NCI-H748 treated with DMSO at 0.1 percent for 48 hours (cell line): ENCODE measurements around the gene HIC1.

Experiments
- DNase-seq: peaks from one replicate; lab custom pipeline; 2025; lab: John Stamatoyannopoulos, UW

Gene HIC1

GRCh38 chr17:2106308-2106955, 51.5 kb downstream of the HIC1 start:
- DNase-seq, result no peak

- DNase-seq, result no peak
These were observed 52.1 kb downstream of the HIC1 start for GRCh38 chr17:2107050-2107449.

GRCh38 chr17:2107506-2107905, 52.6 kb downstream of the HIC1 start:
- no peak for DNase-seq

- no peak for DNase-seq
These were observed 53.3 kb downstream of the HIC1 start for GRCh38 chr17:2108170-2108569.

- DNase-seq, result no peak
These were observed 55.5 kb downstream of the HIC1 start for GRCh38 chr17:2110436-2110835.

- no peak for DNase-seq
These were observed 56.8 kb downstream of the HIC1 start for GRCh38 chr17:2111691-2112090.
